CD4-positive, alpha-beta T cell treated with Interleukin-21 for 1 hour (primary cell): ENCODE data around the gene NUTM2G.
"Not testable (repeated sequence)": the region's sequence is repeated elsewhere in the genome, so short reads cannot be mapped to it uniquely, and the experiment has no call there.

Source experiments
- DNase-seq: peaks from one replicate; pipeline ENCODE4 v3.0.0-alpha.2; 2020

NUTM2G gene, protein sequence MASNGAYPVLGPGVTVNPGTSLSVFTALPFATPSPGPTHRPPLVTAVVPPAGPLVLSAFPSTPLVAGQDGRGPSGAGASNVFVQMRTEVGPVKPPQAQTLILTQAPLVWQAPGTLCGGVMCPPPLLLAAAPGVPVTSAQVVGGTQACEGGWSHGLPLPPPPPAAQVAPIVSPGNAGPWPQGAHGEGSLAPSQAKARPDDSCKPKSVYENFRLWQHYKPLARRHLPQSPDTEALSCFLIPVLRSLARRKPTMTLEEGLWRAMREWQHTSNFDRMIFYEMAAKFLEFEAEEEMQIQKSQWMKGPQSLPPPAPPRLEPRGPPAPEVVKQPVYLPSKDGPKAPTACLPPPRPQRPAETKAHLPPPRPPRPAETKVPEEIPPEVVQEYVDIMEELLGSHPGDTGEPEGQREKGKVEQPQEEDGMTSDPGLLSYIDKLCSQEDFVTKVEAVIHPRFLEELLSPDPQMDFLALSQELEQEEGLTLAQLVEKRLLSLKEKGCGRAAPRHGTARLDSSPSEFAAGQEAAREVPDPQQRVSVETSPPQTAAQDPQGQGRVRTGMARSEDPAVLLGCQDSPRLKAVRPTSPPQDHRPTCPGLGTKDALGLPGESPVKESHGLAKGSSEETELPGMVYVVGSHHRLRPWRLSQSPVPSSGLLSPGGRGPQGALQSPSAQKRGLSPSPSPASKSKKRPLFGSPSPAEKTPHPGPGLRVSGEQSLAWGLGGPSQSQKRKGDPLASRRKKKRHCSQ

DNA sequence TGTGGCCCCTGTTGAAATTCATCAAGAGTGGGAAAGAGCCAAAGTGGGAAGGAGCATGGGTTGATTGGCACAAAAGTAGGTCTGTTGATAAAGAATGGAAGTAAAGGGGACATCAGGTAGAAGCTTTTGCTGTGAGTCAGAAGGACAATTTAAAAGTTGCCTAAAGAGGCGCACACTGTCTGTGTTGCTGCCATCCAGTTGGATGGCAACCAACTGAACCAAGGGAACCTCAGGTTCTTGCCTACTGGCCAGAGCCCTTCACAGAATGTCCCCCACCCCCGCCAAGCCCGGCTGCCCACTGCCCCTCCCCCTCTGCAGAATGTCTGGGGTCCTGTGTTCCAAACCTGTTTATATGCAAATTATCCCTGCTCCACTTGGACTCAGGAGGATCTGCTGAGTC is at the start of gene NUTM2G:
TSS of gene NUTM2G (plus strand) at position 301 of the 400 bp plus-strand sequence. CDS start 182 bp downstream, outside the sequence.
- DNase-seq = not testable (repeated sequence)

DNA sequence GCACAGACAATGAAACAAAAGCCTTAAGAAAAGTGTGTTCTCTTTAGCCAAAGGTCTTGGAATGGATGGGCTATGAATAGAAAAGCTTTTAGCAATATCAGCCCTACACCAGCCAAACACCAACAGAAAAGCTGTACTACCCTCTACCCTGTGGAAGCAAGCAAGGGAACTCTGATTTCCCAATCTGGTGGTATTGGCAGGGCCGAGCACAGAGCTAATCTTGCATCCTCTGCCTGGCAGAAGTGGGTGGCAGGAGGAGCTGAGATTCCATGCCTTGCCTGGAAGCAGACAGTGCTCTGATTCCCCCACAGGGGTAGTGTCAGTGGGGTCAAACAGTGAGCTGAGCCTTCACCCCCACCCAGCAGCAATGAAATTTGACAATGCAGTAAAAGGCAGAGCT is 44.7 kb upstream of the NUTM2G start:
- DNase-seq = no peak

DNA sequence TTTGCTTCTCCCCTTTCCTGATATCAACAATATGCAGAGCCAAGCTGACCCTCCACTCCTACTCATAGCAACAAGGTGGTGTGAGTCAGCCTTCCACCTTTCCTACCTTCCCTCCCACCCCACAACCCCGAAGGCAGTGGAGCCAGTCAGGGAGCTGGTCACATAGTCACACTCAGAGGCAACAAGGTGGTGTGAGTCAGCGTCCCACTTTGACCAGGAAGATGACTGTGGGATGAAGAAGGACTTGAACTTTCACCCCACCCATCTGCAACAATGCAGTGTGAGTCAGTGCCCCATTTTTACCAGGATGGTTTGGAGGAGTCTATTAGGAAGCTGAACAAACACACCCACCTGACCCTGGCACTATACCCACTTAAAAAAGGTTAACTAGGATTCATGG is 44.2 kb upstream of the NUTM2G start:
- DNase-seq = no peak

DNA sequence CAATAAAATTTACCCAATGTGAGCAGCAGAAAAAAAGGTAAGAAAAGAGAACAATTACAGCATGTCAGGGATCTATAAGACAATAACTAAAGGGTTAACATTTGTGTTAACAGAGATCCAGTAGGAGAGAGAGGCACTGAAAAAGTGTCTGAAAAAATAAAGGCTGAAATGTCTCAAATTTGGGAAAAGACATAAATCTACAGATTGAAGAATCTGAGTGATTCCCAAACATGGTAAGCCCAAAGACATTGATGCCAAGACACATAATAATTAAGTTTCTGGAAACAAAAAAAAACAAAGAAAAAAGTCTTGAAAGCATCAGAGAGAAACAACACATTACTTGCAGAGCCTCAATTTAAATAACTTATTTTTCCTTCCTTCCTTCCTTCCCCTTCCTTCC is 43.2 kb upstream of the NUTM2G start:
- DNase-seq = no peak

DNA sequence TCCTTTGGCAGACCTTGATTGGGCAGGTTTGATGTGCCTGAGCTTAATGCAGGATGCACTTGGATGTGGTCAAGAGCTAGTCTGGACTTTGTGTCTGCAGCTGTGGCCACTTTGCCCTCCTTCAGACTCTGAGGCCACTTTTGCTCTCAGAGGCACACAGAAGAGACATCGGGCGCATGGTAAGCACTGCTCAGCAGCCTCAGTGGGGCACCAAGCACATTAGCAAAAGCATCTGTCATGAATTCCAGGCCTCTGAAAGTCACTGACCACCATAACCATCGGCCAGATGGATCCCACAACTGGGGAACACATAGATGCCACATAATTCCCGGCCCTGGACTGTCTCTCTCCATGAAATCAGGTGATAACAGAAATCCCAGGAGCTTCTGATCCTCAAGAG is 40.1 kb upstream of the NUTM2G start:
- no peak for DNase-seq

DNA sequence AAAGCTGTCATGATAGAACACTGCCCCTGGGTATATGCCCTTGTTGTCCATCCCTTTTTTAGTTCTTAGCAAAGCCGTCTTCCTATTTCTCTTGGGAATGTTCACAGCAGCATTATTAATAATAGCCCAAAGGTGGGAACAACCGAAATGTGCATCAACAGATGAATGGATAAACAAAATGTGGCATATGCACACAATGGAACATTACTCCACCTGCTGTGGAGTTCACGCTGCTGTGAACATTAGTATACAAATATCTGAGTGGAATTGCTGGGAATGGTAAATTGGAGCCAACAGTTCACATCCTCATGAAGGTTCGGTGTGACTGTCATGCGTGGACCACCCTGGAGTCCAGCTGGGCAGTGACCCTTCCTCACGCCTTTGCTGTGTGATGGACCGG is 36.5 kb upstream of the NUTM2G start:
- no peak for DNase-seq

DNA sequence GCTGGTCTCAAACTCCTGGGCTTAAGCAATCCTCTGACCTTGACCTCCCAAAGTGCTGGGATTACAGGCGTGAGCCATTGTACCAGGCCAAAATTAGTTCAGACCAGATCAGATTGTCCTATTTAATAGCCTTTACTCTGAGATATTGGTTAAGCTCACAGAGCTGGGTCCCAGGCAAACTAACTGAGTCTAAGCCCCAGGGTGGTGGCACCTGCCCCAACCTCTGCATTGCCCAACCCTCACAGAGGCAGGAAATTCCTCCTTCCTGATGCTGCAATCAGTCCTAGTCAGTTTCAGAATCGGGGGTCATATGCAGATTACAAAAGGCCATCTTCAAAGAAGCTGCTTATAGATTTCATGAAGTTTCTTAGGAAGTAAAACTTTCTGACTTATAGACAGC is 28.6 kb upstream of the NUTM2G start:
- not testable (repeated sequence) for DNase-seq

DNA sequence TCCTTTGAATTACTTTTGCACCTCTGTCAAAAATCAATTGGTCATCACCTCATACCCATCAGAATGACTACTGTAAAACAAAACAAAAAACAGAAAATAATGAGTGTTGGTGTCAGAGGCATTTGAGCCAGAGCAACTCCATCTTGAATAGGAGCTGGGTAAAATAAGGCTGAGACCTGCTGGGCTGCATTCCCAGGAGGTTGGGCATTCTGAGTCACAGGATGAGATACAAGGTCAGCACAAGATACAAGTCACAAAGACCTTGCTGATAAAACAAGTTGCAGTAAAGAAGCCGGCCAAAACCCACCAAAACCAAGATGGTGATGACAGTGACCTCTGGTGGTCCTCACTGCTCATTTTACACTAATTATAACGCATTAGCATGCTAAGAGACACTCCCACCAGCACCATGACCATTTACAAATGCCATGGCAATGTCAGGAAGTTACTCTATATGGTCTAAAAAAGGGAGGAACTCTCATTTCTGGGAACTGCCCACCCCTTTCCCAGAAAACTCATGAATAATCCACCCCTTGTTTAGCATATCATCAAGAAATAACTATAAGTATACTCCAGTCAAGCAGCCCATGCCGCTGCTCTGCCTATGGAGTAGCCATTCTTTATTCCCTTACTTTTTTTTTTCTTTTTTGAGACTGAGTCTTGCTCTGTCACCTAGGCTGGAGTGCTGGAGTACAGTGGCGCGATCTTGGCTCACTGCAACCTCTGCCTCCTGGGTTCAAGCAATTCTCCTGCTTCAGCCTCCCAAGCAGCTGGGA is 23.5 kb upstream of the NUTM2G start:
- not testable (repeated sequence) for DNase-seq

DNA sequence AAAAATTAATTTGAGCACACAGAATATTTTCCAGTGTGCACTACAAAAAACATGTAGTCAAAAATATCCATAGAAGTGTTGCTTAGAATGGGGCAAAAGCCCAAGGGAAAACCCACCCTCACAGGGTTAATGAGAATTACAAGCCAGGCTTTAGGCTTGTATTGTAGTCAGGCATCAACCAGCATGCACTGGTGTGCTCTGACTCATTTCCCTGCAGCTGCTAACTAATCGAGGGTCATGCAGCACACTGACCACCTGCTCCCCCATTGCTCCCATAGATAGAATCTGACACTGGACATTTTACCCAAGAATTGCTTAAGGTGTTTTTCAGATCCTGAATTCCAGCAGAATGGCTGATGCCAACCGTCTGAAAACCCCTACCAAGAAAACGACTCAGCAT is 20.2 kb upstream of the NUTM2G start:
- DNase-seq = not testable (repeated sequence)

DNA sequence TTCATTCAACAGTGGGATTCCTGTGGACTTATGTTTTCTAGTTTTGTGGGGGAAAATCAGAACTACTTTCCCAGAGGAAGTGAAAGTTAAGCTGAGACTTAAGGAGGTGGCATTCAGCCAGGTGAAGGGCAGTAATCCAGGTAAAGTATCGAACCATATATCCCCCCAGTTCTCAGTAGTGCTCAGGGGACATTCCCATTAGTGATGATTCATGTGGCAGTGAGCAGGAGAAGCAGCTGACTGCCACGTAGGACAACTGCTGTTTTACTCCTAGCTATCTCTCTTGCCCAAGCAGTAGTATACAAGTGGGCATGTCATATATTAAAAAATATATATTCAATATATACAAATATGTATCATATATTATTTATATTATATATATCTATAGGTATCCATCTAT is 13.1 kb upstream of the NUTM2G start:
- not testable (repeated sequence) for DNase-seq

DNA sequence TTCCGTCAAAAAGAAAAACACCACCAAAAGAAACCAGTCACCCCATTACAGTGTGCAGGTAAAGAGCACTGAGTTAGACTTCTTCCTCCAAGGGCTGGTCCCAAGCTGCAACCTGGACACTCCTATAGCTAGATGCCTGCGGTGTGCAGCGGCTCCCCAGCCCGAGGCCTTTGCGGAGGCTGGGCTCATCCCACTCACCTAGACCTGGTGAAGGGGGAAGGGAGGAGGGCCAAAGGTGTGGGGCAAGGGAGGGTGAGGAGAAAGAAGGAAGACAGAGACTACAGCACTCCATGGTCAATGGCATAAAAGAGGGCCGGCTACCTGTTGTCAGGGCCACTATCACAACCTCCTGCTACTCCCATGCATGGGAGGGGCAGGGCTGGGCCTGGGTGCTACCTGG is 12.1 kb upstream of the NUTM2G start:
- not testable (repeated sequence) for DNase-seq

DNA sequence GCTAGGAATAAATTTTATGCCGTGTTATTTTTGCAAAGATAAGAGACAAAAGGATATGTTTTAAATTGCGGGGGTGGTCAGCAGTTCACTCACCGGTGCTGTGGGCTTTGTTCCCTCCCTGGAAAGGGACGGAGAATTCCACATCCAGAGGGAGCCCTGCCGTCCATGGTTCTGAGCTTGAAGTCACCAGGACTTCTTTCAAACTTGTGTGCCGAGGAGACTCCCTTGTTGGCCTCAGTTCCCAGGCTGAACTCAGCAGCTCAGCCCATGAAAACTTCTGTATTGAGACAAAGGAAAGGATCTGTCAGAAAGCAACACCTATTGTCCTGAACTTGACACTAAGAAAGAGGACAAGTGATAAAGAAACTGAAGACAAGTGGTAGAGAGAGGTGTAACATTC is 10.1 kb upstream of the NUTM2G start:
- DNase-seq = not testable (repeated sequence)

DNA sequence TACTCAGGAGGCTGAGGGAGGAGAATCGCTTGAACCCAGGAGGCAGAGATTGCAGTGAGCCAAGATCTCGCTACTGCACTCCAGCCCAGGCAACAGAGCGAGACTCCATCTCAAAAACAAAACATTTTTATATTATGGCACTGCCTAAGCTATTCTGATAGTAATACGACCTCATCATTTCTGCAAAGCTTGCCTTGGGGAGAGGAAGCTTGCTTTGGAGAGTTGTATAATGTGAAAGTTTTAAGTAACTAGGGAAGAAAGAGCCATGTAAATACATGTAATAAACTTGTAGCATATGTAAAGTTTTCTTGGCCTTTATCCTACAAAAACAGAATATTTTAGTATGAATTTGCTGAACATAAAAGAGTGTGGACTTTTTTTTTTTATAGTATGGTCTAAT is 7.8 kb upstream of the NUTM2G start:
- not testable (repeated sequence) for DNase-seq

DNA sequence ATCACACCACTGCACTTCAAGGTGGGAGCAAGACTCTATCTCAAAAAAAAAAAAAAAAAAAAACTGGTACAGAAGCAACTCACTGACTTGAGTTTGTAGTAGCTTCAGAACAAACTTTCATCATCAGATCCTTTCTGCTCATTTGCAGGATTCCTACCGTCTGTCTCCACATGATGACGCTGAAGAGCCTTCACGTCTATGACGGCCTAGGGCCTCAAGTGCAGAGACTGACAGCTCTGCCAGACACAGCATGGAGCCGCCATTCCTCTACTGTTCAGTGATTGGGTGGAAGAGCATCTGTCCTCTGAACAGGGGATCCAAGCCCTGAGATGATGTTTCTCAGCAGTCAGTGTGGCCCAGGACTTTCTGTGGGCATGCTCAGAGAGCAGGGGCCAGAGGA is 3.1 kb upstream of the NUTM2G start:
- DNase-seq = not testable (repeated sequence)

DNA sequence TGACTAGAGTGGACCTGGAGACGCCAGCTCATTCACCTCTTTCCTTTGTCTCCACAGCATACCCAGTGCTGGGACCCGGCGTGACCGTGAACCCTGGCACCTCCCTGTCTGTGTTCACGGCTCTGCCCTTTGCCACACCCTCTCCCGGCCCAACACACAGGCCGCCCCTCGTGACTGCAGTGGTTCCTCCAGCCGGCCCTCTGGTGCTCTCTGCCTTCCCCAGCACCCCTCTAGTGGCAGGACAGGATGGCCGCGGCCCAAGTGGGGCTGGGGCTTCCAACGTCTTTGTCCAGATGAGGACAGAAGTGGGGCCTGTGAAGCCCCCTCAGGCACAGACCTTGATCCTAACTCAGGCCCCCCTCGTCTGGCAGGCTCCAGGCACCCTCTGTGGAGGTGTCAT is 3.0 kb downstream of the NUTM2G start:
- not testable (repeated sequence) for DNase-seq

DNA sequence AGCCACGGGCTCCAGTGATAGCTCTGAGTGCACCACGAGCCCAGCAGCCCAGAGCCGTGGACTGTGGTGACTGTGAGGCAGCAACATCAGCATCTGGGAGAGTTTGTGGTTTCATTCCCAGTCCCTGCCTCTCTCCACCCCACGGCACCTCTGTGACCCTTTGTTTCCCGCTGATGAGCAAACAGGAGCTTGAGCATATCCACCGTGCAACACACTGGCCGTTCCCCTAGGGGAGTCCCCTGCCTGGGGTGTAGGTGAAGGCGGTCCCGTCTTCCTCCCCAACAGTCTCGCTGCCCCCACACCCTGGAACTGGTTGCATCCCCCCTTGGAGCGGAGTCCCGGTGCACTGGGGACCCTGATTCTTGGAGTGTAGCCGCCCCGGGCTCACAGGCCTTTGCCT is 5.5 kb downstream of the NUTM2G start:
- not testable (repeated sequence) for DNase-seq

DNA sequence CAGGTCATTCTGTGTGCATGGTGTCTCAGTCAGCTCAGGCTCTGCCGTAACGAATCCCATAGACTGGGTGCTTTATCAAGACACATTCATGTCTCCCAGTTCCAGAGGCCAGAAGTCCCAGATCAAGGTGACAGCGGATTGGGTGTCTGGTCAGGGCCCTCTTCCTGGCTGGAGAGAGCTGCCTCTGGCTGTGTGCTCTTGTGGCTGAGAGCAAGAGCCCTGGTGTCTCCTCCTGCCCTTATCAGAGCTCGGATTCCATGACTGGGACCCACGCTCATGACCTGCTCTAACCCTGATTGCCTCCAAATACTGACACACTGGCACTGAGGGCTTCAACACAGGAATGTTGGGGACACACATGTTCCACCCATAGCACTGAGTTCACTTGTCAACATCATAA is 6.1 kb downstream of the NUTM2G start:
- not testable (repeated sequence) for DNase-seq

DNA sequence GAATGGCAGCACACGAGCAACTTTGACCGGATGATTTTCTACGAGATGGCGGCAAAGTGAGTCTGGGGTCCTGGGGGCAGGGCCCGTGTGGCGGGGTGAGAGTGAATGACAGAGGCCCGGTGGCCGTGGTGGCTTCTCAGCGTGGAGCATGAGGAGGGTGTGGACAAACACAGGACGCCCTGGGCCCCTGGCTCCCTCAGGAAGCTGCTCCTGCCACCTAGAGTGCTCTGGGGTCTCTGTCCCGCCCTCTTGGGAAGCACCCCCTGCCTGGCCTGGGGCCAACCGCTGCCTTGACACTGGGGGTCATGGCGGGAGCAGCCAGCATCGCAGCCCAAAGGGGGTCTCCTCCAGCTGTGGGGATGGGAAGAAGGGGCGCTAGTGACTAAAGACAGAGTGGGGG is 6.8 kb downstream of the NUTM2G start:
- DNase-seq = not testable (repeated sequence)

DNA sequence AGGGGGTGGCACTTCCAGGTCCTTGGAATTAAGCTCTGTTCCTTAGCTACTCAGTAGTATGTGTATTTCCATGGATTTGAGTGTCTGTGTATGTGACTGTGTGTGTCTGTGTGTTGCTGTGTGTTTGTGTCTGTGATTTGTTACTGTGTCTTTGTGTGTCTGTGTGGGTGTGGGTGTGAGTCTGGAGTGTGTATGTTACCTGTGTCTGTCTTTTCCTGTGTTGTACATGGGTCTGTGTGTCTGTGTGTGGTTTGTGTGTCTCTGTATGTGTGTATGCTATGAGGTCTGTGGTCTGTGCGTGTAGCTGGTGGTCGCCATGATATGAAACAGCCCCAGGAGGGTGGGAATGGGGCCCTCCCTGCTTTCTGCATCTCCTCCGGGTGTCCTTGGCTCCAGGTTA is 8.8 kb downstream of the NUTM2G start:
- DNase-seq = not testable (repeated sequence)

DNA sequence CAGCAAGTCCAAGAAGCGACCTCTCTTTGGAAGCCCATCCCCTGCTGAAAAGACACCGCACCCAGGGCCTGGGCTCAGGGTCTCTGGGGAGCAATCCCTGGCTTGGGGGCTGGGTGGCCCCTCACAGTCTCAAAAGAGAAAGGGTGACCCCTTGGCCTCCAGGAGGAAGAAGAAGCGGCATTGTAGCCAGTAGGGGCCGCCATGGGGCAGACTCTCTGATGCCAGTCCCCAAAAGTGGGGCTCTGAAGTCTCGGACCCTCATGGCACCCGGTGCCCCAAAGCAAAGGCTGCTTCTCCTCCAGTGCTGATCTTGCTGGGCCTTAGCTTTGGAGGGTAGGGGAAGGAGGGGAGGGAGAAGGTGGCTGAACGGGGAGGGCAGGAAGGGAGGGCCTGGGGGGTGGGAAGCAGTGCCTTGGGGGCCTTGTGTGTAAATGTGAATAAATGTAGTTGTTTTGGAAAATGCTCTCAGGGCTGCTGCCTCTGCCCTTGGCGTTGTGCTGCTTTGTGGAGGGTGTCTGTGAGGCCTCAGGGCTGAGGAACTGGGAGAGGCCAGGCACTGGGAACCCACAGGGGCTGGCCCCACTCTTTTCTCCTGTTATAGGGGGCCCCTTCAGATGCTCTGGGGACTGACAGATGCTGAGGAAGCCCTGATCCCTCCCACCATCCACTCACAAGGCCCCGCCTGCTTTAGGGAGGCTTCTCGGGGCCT is 10.5 kb downstream of the NUTM2G start:
- not testable (repeated sequence) for DNase-seq

DNA sequence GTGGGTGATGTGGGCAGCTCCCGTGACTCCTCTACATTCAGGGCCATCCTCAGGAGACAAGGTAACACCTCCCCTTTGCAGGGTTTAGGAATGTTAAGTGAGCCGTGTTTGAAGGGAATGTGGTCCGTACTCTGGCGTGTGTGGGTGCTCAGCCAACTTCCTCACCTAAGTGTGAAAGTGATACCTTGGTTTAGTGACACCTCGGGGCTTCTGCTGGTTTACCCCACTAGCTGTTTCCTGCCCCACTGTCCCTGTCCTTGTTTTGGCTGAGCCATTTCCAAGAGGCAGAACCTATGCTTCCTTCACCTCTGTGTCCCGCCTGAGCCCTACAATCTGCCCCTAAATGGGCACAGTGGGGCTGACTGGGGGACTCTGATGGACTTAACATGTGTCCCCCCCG is 12.3 kb downstream of the NUTM2G start:
- not testable (repeated sequence) for DNase-seq

DNA sequence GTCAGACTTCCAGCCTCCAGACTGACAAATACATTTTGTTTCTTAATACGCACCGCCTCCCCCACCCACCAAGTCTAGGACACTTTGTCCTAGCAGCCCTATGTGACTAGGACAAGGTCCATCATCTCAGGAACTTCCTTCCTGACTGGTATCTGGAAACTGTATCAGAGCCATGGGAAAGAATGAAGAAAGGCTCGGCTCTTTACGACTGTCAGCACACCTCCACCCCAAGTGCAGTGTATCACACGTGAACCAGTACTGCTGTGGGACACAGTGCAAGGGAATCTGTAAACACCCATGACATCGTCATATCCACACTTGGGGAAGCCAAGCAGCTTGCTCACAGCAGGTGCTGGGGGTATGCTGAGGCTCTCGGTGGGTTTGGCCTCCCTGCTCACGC is 13.0 kb downstream of the NUTM2G start:
- DNase-seq = not testable (repeated sequence)

DNA sequence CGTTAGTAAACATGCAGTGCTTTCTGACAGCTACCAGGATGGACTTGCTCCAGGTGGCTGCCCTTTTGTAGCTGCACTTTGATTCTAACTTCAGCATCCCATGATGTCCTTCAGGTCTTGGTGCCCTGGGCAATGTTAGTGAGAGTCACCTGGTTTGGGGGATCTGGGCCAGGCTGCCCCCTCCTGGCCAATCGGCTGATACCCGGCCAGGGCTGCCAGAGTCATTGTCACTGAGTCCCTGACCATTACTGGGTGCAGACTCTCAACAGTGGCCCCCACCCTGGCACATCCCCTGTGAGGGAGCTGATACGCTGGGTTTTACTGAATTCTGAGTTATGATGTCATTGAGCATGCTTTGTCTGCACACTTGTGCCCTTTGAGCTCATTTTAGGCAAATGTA is 13.5 kb downstream of the NUTM2G start:
- DNase-seq = not testable (repeated sequence)
